Ovary (tissue), 9 donors: ENCODE results near the gene CADPS. TPM values are rescaled to one million over a fixed set of nuclear protein-coding genes. Genes with fewer than 3 reads are reported as not detected.

Experiments used
- DNase-seq, 5 donors: peaks; one replicate each; pipeline ENCODE4 v3.0.0-alpha.2; 2019 to 2020
- H3K27ac ChIP-seq, 2 donors: fragments of 200-600 bp; one replicate each; pipeline versions ENCODE4 v1.5.1 to v1.8.0; 2019 to 2022
- H3K27me3 ChIP-seq: fragments of 200-600 bp; one replicate; pipeline ENCODE4 v1.8.0; 2022
- H3K36me3 ChIP-seq: fragments of 200-600 bp; sonication (generic); one replicate; pipeline ENCODE4 v1.5.1; 2019
- H3K4me1 ChIP-seq: one replicate; pipeline ENCODE4 v1.8.1; 2013; ENCODE audit warnings: mild to moderate bottlenecking, moderate library complexity; ENCODE audit not compliant: insufficient read depth
- H3K4me3 ChIP-seq: fragments of 200-600 bp; sonication (generic); one replicate; pipeline ENCODE4 v1.5.1; 2017
- H3K9me3 ChIP-seq, 2 donors: fragments of 200-600 bp in 1 of 2; sonication (generic) in 1 of 2; one replicate each; pipeline versions ENCODE4 v1.5.1 to v1.8.1; 2013 to 2019; ENCODE audit warnings: mild to moderate bottlenecking in 1 of 2, moderate library complexity in 1 of 2
- CTCF ChIP-seq, 3 donors: fragments of 450-650 bp in 2 of 3; fragments of 200-600 bp in 1 of 3; IDR thresholded peaks; one replicate each; pipeline versions ENCODE4 v1.5.1 to v1.8.0; 2016 to 2022; ENCODE audit warnings: antibody characterized with exemption in 3 of 3, mild to moderate bottlenecking in 1 of 3
- EP300 ChIP-seq: sonication (generic); formaldehyde crosslinking; IDR thresholded peaks from one replicate; pipeline ENCODE4 v1.6.1; 2017; ENCODE audit warnings: antibody characterized with exemption
- POLR2A ChIP-seq: fragments of 450-650 bp; IDR thresholded peaks from one replicate; pipeline ENCODE4 v1.6.1; 2017; ENCODE audit warnings: antibody characterized with exemption, mild to moderate bottlenecking, moderate library complexity
- WGBS, 3 donors: extraction: QIAGEN DNeasy Blood & Tissue Kit in 1 of 3; methylation state at CpG; one replicate each; pipeline versions ENCODE4 v1.1.5 to v1.1.7; 2013 to 2017; 5-methylcytosine and 5-hydroxymethylcytosine counted together
- intact Hi-C, 4 donors: fragments of 100-400 bp; cut with DNase I; formaldehyde crosslinking; loops; one replicate each; pipeline versions ENCODE4 v1.11.0 to v1.15.1; 2022 to 2023
- polyA plus RNA-seq, 2 donors: library from polyadenylated mRNA; stranded (reverse); fragments of 200-250 nt in 1 of 2; fragments of 350-450 nt in 1 of 2; fragmentation: Illumina TruSeq in 1 of 2; extraction: RNeasy Lipid Tissue Mini Kit (QIAGEN cat#74804) in 1 of 2; gene quantifications; one replicate each; pipeline ENCODE4 v1.2.3, GENCODE V29; 2013 to 2014
- total RNA-seq, 7 donors: library from RNA; depleted of rRNA in 2 of 7; stranded (reverse); fragments of >200 nt in 2 of 7; fragmentation: NEBNext Ultra II Directional in 3 of 7; extraction: Animal tissue kit (Norgen Biotek cat#: 25700) in 3 of 7; gene quantifications; one replicate each; pipeline versions ENCODE4 v1.1.0 to v1.2.4, GENCODE V29; 2016 to 2023
- donor health status: DM: no; HTN: no; CAD: no; lungs with moderate emphysema.
- donor health status: DM: no; HTN: no; CAD: no.
- donor health status: Bipolar disorder and iron deficiency.
- donor health status: DM: yes; HTN: yes; CAD: no.
- donor health status: DM: no; HTN: no; CAD: no.
- donor health status: DM: yes; HTN: yes; CAD: no.

CADPS gene
- total and polyA plus RNA-seq, 9 donors, result 0.90 to 6.8 (median 2.8) TPM

GRCh38 chr3:62567097-62568021, 307.9 kb downstream of the CADPS start:
- TF ChIP-seq CTCF (IDR thresholded peaks at IDR 0.05), result no peak
- TF ChIP-seq EP300, result no peak
- no peak for TF ChIP-seq POLR2A
- H3K9me3 ChIP-seq, result no peaks in the 10 kb centered on the region
- H3K27me3 ChIP-seq, result no peaks in the 10 kb centered on the region
- H3K4me1 ChIP-seq, result no peaks in the 10 kb centered on the region
- DNase-seq, result peak; percentile 33 to 66 (median 53)
- intact Hi-C loops, result no loop called here
- H3K4me3 ChIP-seq, result no peak overlapping the region
- no peaks in the 10 kb centered on the region for H3K36me3 ChIP-seq
- WGBS, 3 donors, result 32 to 50% (median 42%) methylated on average over 11 of the region's 11 CpGs
- no peak overlapping the region for H3K27ac ChIP-seq

GRCh38 chr3:62566022-62566557, 309.1 kb downstream of the CADPS start:
- Histone ChIP-seq H3K9me3 (no peaks in the 10 kb centered on the region), H3K27me3 (no peaks in the 10 kb centered on the region), H3K36me3 (no peaks in the 10 kb centered on the region), H3K27ac (no peak overlapping the region), H3K4me3 (no peak overlapping the region), H3K4me1 (no peaks in the 10 kb centered on the region)
- DNase-seq, result no peak
- 70 to 76% (median 72%) methylated on average over 6 of the region's 6 CpGs for WGBS, 3 donors
- intact Hi-C loops, result no loop called here
- TF ChIP-seq EP300 (no peak), CTCF (IDR thresholded peaks at IDR 0.05) (no peak), POLR2A (no peak)

DNA sequence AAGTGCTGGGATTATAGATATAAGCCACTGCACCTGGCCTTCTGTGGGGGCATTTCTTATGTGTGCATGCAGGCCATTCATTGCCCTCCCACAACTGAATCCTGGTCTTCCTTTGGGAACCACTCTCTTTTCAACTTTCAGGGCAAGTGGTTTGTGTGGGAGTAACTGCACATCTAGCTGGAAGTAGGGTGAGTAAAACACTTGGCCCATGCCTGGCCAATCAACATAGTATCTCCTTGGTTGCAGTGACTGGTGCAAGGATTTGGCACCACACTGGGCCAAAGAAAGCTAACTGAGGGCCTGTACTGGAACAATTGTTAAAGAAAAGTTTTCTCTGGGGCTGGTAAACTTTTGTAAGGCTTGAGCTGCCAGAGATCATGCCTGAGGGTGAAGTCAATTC, 312.6 kb downstream of the CADPS start:
- no peaks in the 10 kb centered on the region for H3K9me3 ChIP-seq
- H3K27me3 ChIP-seq, result no peaks in the 10 kb centered on the region
- H3K36me3 ChIP-seq, result no peaks in the 10 kb centered on the region
- H3K27ac ChIP-seq, result no peak overlapping the region
- intact Hi-C loops, result no loop called here
- no peak overlapping the region for H3K4me3 ChIP-seq
- no peak for DNase-seq
- no peak for TF ChIP-seq POLR2A
- TF ChIP-seq EP300, result no peak
- TF ChIP-seq CTCF (IDR thresholded peaks at IDR 0.05), result no peak
- H3K4me1 ChIP-seq, result no peaks in the 10 kb centered on the region

- Histone ChIP-seq H3K9me3 (no peaks in the 10 kb centered on the region), H3K4me1 (no peaks in the 10 kb centered on the region), H3K27ac (no peak overlapping the region), H3K27me3 (no peaks in the 10 kb centered on the region), H3K36me3 (no peaks in the 10 kb centered on the region), H3K4me3 (no peak overlapping the region)
- DNase-seq, result no peak
- intact Hi-C loops, result no loop called here
- 3 to 15% (median 11%) methylated on average over 2 of the region's 2 CpGs for WGBS, 3 donors
- TF ChIP-seq EP300, result no peak
- TF ChIP-seq CTCF (IDR thresholded peaks at IDR 0.05), result no peak
- no peak for TF ChIP-seq POLR2A
Measured at GRCh38 chr3:62562017-62562416, 313.2 kb downstream of the CADPS start.
